HepG2 (cell line): Measurements from ENCODE around the gene HACL1. TPM values are rescaled to one million over a fixed set of nuclear protein-coding genes. Genes with fewer than 3 reads are reported as not detected.
A peak's percentile ranks its signal among the peaks of the same experiment; 100 is the strongest.

Experiments
- ATAC-seq: fragments of 200-7000 bp; cut with Tn5 transposase; 3 replicates; pipeline ENCODE4 v1.9.1; 2020; ENCODE audit warnings: mild to moderate bottlenecking, moderate library complexity
- BruUV-seq: library from RNA; stranded (reverse); fragments of 400-500 nt; replicated peaks from 2 replicates; lab custom pipeline; 2021; lab: Mats Ljungman, UMichigan
- CTCF ChIA-PET: fragments of 300-600 bp; formaldehyde crosslinking; extraction: SDS; loops from one replicate; lab custom pipeline; 2021; ENCODE audit warnings: low total read pairs, inconsistent platforms, low intra/inter-chr PET ratio; lab: Yijun Ruan, JAX
- POLR2A ChIA-PET: fragments of 350-600 bp; sonication (Branson Sonifier 250); formaldehyde crosslinking; loops from one replicate; lab custom pipeline; 2020; ENCODE audit warnings: antibody characterized with exemption, inconsistent platforms; lab: Yijun Ruan, JAX
- DNase-seq: peaks from one replicate; pipeline ENCODE4 v3.0.0-alpha.2; 2015; ENCODE audit warnings: low spot score
- FAIRE-seq: peaks from 3 replicates; lab custom pipeline; 2011; peaks lifted over from hg19 to GRCh38; lab: Jason Lieb, UNC
- H2AFZ ChIP-seq: one replicate; pipeline ENCODE4 v1.6.1; 2011; ENCODE audit warnings: low read length, inconsistent platforms
- H3K27ac ChIP-seq: fragments of 300-600 bp; 3 replicates; pipeline ENCODE4 v1.8.0; 2011; ENCODE audit warnings: mixed run types, mild to moderate bottlenecking, mixed read lengths, low read length, inconsistent platforms; ENCODE audit not compliant: insufficient read depth; ENCODE audit errors: extremely low read length
- H3K27me3 ChIP-seq, 2 experiments: fragments of 200-600 bp in 1 of 2; 2 replicates in 1 of 2; 3 replicates in 1 of 2; pipeline versions ENCODE4 v1.6.0 to v1.8.0; 2011; ENCODE audit warnings: low read length in 2 of 2, mild to moderate bottlenecking in 2 of 2, moderate library complexity in 2 of 2, inconsistent platforms in 1 of 2; ENCODE audit not compliant: insufficient read depth in 2 of 2, control insufficient read depth in 1 of 2
- H3K36me3 ChIP-seq, 2 experiments: fragments of 200-600 bp in 1 of 2; replicated peaks in 1 of 2; 2 replicates in 1 of 2; 3 replicates in 1 of 2; pipeline versions ENCODE4 v1.5.1 to v1.8.0; 2011; ENCODE audit warnings: low read length in 2 of 2, inconsistent platforms in 1 of 2; ENCODE audit not compliant: insufficient read depth in 2 of 2, control insufficient read depth in 1 of 2
- H3K4me1 ChIP-seq: 2 replicates; pipeline ENCODE4 v1.5.1; 2012; ENCODE audit warnings: low read length, inconsistent platforms; ENCODE audit not compliant: insufficient read depth
- H3K4me2 ChIP-seq: 2 replicates; pipeline ENCODE4 v1.6.0; 2011; ENCODE audit warnings: low read depth, low read length, inconsistent platforms
- H3K4me3 ChIP-seq, 3 experiments: fragments of 200-600 bp in 1 of 3; sonication (generic), shearing (Covaris generic) in 1 of 3; replicated peaks in 1 of 3; 2 replicates each; pipeline ENCODE4 v1.5.1; 2011 to 2016; ENCODE audit warnings: low read length in 3 of 3, inconsistent platforms in 2 of 3, low read depth in 2 of 3, mild to moderate bottlenecking in 2 of 3, control low read depth in 1 of 3, mixed read lengths in 1 of 3; ENCODE audit not compliant: insufficient read depth in 1 of 3
- H3K79me2 ChIP-seq: one replicate; pipeline ENCODE4 v1.6.1; 2011; ENCODE audit warnings: low read length, inconsistent platforms; ENCODE audit not compliant: insufficient read depth
- H3K9ac ChIP-seq: 2 replicates; pipeline ENCODE4 v1.6.0; 2011; ENCODE audit warnings: mild to moderate bottlenecking, low read depth, low read length, inconsistent platforms; ENCODE audit not compliant: insufficient read depth
- H3K9me3 ChIP-seq: 2 replicates; pipeline ENCODE4 v1.5.1; 2012; ENCODE audit warnings: mild to moderate bottlenecking, low read length
- H4K20me1 ChIP-seq: 2 replicates; pipeline ENCODE4 v1.6.0; 2011; ENCODE audit warnings: inconsistent platforms, mild to moderate bottlenecking, low read length, moderate library complexity; ENCODE audit not compliant: insufficient read depth
- FIP1L1 ChIP-seq: fragments of 200-400 bp; formaldehyde crosslinking; IDR thresholded peaks from 2 replicates; pipeline ENCODE4 v1.6.1; 2018; ENCODE audit warnings: low read depth, mild to moderate bottlenecking, low read length, moderate library complexity, borderline replicate concordance; ENCODE audit not compliant: insufficient read depth
- GMEB1 ChIP-seq: sonication (generic); formaldehyde crosslinking; IDR thresholded peaks from 2 replicates; pipeline ENCODE4 v1.5.1; 2020; ENCODE audit warnings: missing genetic modification reagents, mild to moderate bottlenecking, borderline replicate concordance
- HIC2 ChIP-seq: sonication (generic); formaldehyde crosslinking; IDR thresholded peaks from 2 replicates; pipeline ENCODE4 v1.9.0; 2022; ENCODE audit warnings: low read depth, missing genetic modification reagents
- LCORL ChIP-seq, 2 experiments: fragments of 450-650 bp in 1 of 2; sonication (generic) in 1 of 2; formaldehyde crosslinking in 1 of 2; IDR thresholded peaks; 2 replicates each; pipeline versions ENCODE4 v1.5.0 to v1.6.1; 2017 to 2020; ENCODE audit warnings: antibody characterized with exemption in 1 of 2, missing genetic modification reagents in 1 of 2
- MIER2 ChIP-seq: IDR thresholded peaks from 2 replicates; pipeline ENCODE4 v1.6.1; 2016; ENCODE audit warnings: missing biosample characterization, missing genetic modification reagents
- SMAD1 ChIP-seq: sonication (generic); formaldehyde crosslinking; IDR thresholded peaks from 2 replicates; pipeline ENCODE4 v1.4.0; 2020; ENCODE audit warnings: missing genetic modification reagents, low read depth, mild to moderate bottlenecking, borderline replicate concordance
- SP140L ChIP-seq: sonication (generic); formaldehyde crosslinking; IDR thresholded peaks from 2 replicates; pipeline ENCODE4 v1.4.0; 2020; ENCODE audit warnings: missing genetic modification reagents, borderline replicate concordance
- SYNCRIP ChIP-seq: fragments of 200-400 bp; formaldehyde crosslinking; IDR thresholded peaks from 2 replicates; pipeline ENCODE4 v1.6.1; 2018; ENCODE audit warnings: mild to moderate bottlenecking, low read depth, low read length; ENCODE audit not compliant: insufficient read depth
- TGIF2 ChIP-seq: IDR thresholded peaks from 2 replicates; pipeline ENCODE4 v1.6.1; 2016; ENCODE audit warnings: control low read depth, missing compliant biosample characterization
- ZKSCAN5 ChIP-seq: sonication (generic); formaldehyde crosslinking; IDR thresholded peaks from 2 replicates; pipeline ENCODE4 v1.5.1; 2020; ENCODE audit warnings: mild to moderate bottlenecking, missing genetic modification reagents
- ZNF543 ChIP-seq: sonication (generic); formaldehyde crosslinking; IDR thresholded peaks from 2 replicates; pipeline ENCODE4 v1.4.0; 2020; ENCODE audit warnings: mild to moderate bottlenecking, missing genetic modification reagents
- ZNF691 ChIP-seq: sonication (generic); formaldehyde crosslinking; IDR thresholded peaks from 2 replicates; pipeline ENCODE4 v1.4.0; 2020; ENCODE audit warnings: missing genetic modification reagents, low read depth, mild to moderate bottlenecking, borderline replicate concordance
- ZNF7 ChIP-seq: IDR thresholded peaks from 2 replicates; pipeline ENCODE4 v1.6.1; 2016; ENCODE audit warnings: missing biosample characterization, missing genetic modification reagents
- WGBS: methylation state at CpG from one replicate; pipeline ENCODE4 v1.1.6; 2017; ENCODE audit warnings: low lambda C conversion rate; 5-methylcytosine and 5-hydroxymethylcytosine counted together
- in situ Hi-C: cut with HindIII; loops from 2 replicates; pipeline ENCODE4 v1.10.0; 2017; ENCODE audit warnings: low pct_unique_long_range_greater_than_20kb; ENCODE audit not compliant: extremely low pct_ligation_motif_present
- intact Hi-C: fragments of 100-400 bp; cut with micrococcal nuclease; formaldehyde crosslinking; loops from one replicate; pipeline ENCODE4 v1.10.0; 2022; ENCODE audit not compliant: unreplicated experiment
- polyA plus RNA-seq, 8 experiments: library from polyadenylated mRNA; depleted of rRNA in 3 of 8; stranded (reverse) in 7 of 8; unstranded in 1 of 8; fragments of >200 nt; fragmentation: Illumina TruSeq in 4 of 8; extraction: Trizol in 4 of 8; gene quantifications; 2 replicates each; pipeline versions ENCODE4 v1.2.1 to v1.2.3, GENCODE V29; 2011 to 2016; ENCODE audit warnings: low read depth in 4 of 8, missing spikeins in 1 of 8, mixed read lengths in 1 of 8; ENCODE audit not compliant: insufficient read depth in 1 of 8
- total RNA-seq, 5 experiments: library from RNA; depleted of rRNA; stranded (reverse); fragments of >200 nt; fragmentation: Illumina TruSeq; extraction: Trizol; gene quantifications; 2 replicates each; pipeline ENCODE4 v1.2.3, GENCODE V29; 2016; ENCODE audit warnings: low read depth in 1 of 5

HACL1 gene
- total and polyA plus RNA-seq, 2 of the 13 experiments (the other 11 are each of a cell fraction or from before 2014, with no cell fraction given): 22.1 to 25.7 TPM

GRCh38 chr3:15591242-15591641 lies 10.1 kb downstream of the HACL1 start:
- peak overlapping the region; percentile 26 for H3K27ac ChIP-seq
- in situ Hi-C loops: no loop called here
- no peak for FAIRE-seq

More at GRCh38 chr3:15591242-15591641, 10.1 kb downstream of the HACL1 start:
- Histone ChIP-seq H2AFZ (no peak overlapping the region), H3K36me3 (peaks cover 0 to 23% of the 10 kb centered on the region in 2 experiments; a peak in 3 of 5 replicates), H3K79me2 (no peaks in the 10 kb centered on the region), H3K9me3 (no peaks in the 10 kb centered on the region), H3K4me1 (no peaks in the 10 kb centered on the region), H3K27me3 (no peaks in the 10 kb centered on the region), H3K9ac (no peak overlapping the region), H4K20me1 (no peaks in the 10 kb centered on the region), H3K4me3 (no peak overlapping the region), H3K4me2 (no peak overlapping the region)
- CTCF ChIA-PET: no interaction called here
- POLR2A ChIA-PET: no interaction called here
- no peak for TF ChIP-seq MIER2 (CRISPR knock-in tag)
- TF ChIP-seq GMEB1 (CRISPR knock-in tag): no peak
- TF ChIP-seq ZNF7: no peak
- TF ChIP-seq SYNCRIP: no peak
- no peak for TF ChIP-seq ZNF543 (CRISPR knock-in tag)
- TF ChIP-seq SP140L (CRISPR knock-in tag): no peak
- TF ChIP-seq LCORL (IDR thresholded peaks at IDR 0.05): no peak
- no peak for TF ChIP-seq LCORL (CRISPR knock-in tag; IDR thresholded peaks at IDR 0.05)
- no peak for TF ChIP-seq FIP1L1
- no peak for TF ChIP-seq ZKSCAN5 (CRISPR knock-in tag)
- TF ChIP-seq SMAD1: no peak
- no peak for TF ChIP-seq TGIF2 (CRISPR knock-in tag)
- TF ChIP-seq ZNF691 (CRISPR knock-in tag): no peak
- no peak for TF ChIP-seq HIC2 (CRISPR knock-in tag)
- 80% methylated on average over 3 of the region's 3 CpGs for WGBS
- BruUV-seq: no TSS peak
- DNase-seq (no peak), ATAC-seq (no peak)
- intact Hi-C loops: no loop called here
